GM12874 (cell line): ENCODE results near the gene OR51T1.

Experiments used
- TF ChIP-seq, protein P1 (sequence below): IDR thresholded peaks from 2 replicates; pipeline ENCODE4 v1.5.1; 2011; ENCODE audit warnings: low read depth, mild to moderate bottlenecking, control low read depth, low read length, moderate library complexity; ENCODE audit not compliant: insufficient read depth

The OR51T1 gene

DNA sequence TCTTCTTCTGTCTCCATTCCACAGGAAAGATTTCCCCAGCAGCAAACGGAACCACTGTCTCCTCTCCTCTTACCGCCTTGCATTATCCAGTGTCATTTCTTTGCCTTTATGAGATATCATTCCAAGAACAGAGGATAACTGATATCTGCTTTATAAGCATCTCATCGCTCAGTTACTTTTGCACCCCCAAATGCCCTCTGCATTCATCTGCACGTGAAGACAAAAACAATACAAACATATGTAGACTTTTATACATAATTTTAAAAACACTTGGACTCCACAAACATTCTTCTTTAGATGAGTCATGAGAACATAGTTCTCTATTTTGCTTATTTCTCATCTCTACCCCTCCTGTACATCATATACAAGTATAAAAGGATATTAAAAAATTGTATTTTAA lies 512 bp upstream of the OR51T1 start:
- TF ChIP-seq, protein P1, sequence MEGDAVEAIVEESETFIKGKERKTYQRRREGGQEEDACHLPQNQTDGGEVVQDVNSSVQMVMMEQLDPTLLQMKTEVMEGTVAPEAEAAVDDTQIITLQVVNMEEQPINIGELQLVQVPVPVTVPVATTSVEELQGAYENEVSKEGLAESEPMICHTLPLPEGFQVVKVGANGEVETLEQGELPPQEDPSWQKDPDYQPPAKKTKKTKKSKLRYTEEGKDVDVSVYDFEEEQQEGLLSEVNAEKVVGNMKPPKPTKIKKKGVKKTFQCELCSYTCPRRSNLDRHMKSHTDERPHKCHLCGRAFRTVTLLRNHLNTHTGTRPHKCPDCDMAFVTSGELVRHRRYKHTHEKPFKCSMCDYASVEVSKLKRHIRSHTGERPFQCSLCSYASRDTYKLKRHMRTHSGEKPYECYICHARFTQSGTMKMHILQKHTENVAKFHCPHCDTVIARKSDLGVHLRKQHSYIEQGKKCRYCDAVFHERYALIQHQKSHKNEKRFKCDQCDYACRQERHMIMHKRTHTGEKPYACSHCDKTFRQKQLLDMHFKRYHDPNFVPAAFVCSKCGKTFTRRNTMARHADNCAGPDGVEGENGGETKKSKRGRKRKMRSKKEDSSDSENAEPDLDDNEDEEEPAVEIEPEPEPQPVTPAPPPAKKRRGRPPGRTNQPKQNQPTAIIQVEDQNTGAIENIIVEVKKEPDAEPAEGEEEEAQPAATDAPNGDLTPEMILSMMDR, result no peak

DNA sequence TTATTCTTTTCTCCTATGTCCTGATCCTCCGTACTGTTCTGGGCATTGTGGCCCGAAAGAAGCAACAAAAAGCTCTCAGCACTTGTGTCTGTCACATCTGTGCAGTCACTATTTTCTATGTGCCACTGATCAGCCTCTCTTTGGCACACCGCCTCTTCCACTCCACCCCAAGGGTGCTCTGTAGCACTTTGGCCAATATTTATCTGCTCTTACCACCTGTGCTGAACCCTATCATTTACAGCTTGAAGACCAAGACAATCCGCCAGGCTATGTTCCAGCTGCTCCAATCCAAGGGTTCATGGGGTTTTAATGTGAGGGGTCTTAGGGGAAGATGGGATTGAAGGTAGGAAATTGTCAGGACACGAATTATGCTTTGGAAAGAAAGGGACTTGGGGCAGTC lies 843 bp downstream of the OR51T1 start:
- TF ChIP-seq, protein P1, result no peak

GRCh38 chr11:4884361-4884760 lies 2.7 kb downstream of the OR51T1 start:
- TF ChIP-seq, protein P1, result no peak

- TF ChIP-seq, protein P1, result no peak
These were observed 4.5 kb downstream of the OR51T1 start for GRCh38 chr11:4886186-4886585.

DNA sequence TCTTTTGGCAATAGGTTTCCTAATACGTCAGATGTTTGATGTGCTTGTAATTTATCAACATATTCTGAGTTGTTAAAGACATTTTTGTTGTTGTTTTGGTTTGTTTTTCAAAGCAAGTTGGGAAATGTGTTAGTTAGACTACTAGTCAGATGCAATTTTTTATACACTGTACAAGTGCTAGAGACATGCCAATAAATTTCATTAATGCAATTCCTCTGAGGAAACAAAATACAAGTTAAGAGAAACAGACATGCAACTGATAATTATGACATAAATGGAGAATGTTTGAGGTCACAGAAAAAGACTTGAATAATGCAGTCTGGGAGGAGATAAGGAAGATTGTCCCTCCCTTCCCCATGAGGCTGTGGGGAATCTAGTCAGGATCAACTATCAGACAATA lies 5.9 kb downstream of the OR51T1 start:
- TF ChIP-seq, protein P1, result no peak

DNA sequence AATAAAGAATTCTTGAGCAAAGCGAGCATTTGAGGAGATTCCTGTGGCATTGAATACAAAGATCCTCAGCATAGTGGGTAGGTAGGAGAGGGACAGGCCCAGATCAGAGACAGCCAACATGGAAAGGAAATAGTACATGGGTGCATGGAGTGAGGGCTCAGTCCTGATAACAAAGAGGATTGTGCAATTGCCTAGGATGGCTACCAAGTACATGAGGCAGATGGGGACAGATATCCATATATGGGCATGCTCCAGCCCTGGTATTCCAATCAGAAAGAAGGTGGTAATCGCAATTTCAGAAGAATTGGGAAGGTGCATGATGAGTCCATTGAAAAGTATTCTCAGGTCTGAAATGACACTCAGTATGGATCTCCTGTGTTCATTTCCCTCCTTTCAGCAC lies 8.6 kb downstream of the OR51T1 start:
- TF ChIP-seq, protein P1, result no peak

DNA sequence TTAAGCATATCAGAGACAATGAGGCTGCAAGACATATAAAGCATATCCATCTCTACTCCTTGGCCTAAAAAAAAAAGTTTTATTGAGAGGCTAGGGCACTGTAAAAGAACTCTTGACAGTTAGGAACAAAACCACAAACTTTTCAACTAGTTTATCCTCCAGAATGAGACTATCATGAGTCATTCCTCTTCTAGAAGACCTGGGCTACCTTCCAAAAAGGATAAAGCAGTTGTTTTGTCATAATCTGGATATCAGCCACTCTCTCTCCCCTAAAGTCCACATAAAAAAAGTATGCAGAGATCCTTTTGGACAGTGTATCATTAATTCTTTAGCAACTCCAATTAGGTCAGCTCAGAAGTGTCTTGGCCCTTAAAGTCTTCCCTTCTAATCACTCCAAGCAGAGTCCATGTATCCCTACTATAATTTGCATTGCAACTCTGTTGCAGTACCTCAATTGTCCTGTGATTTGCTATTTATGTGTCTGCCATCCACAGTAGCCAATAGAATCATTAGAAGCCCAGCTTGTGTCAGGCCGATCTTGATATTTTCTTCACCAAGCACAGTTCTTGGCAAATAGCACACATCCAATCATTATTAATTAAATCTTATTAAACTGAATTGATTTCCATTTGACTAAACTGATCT lies 10.4 kb downstream of the OR51T1 start:
- TF ChIP-seq, protein P1, result no peak
